Esophagus squamous epithelium (tissue), 4 donors: ENCODE data around the gene CLEC18B.
"Not testable (repeated sequence)": the region's sequence is repeated elsewhere in the genome, so short reads cannot be mapped to it uniquely, and the experiment has no call there.

Experiments
- POLR2A ChIP-seq, 4 donors: fragments of 450-650 bp; IDR thresholded peaks; one replicate each; pipeline ENCODE4 v1.6.1; 2017; ENCODE audit warnings: antibody characterized with exemption in 4 of 4, mild to moderate bottlenecking in 4 of 4, moderate library complexity in 3 of 4
- TF ChIP-seq, protein P1 (sequence below), 6 experiments: fragments of 450-650 bp in 4 of 6; fragments of 200-600 bp in 2 of 6; sonication (generic) in 2 of 6; IDR thresholded peaks; one replicate each; pipeline ENCODE4 v1.5.1; 2016 to 2019; ENCODE audit warnings: antibody characterized with exemption in 6 of 6, mild to moderate bottlenecking in 4 of 6, moderate library complexity in 4 of 6

- TF ChIP-seq, protein P1, sequence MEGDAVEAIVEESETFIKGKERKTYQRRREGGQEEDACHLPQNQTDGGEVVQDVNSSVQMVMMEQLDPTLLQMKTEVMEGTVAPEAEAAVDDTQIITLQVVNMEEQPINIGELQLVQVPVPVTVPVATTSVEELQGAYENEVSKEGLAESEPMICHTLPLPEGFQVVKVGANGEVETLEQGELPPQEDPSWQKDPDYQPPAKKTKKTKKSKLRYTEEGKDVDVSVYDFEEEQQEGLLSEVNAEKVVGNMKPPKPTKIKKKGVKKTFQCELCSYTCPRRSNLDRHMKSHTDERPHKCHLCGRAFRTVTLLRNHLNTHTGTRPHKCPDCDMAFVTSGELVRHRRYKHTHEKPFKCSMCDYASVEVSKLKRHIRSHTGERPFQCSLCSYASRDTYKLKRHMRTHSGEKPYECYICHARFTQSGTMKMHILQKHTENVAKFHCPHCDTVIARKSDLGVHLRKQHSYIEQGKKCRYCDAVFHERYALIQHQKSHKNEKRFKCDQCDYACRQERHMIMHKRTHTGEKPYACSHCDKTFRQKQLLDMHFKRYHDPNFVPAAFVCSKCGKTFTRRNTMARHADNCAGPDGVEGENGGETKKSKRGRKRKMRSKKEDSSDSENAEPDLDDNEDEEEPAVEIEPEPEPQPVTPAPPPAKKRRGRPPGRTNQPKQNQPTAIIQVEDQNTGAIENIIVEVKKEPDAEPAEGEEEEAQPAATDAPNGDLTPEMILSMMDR (IDR thresholded peaks at IDR 0.05): not testable (repeated sequence)
- TF ChIP-seq POLR2A (IDR thresholded peaks at IDR 0.05): peak in 2 of 4 donors; percentile 53 to 55
Observed at GRCh38 chr16:74368002-74368911, 53.0 kb downstream of the CLEC18B start.
